ENCODE data around the gene DNTT. TPM values are rescaled to one million over a fixed set of nuclear protein-coding genes. Genes with fewer than 3 reads are reported as not detected.

Gene DNTT
- total and polyA plus RNA-seq, 2 of the 13 experiments (the other 11 are each of a cell fraction or from before 2014, with no cell fraction given) = not detected

DNA sequence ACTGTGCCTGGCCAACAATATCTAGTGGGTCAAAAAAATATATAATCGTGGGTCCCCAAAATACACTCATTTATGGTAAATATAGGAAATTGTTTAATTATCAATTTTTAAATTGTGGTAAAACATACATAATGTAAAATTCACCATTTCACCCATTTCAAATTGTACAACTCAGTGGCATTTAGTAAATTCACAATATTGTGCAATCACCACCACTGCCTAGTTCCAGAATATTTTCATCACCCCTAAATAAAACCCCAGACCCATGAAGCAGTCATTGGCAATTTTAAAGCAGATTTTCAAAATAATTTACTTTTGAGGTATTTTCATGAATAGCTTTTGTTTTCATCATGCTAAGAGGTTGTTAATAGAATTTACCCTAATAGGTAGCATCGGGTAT is 43.1 kb upstream of the DNTT start:
- ATAC-seq = no peak
- H3K4me1 ChIP-seq (ENCODE audit: insufficient read depth, low read length) = no peaks in the 10 kb centered on the region
- ChIA-PET CTCF (ENCODE audit: low intra/inter-chr PET ratio, low total read pairs) (no interaction called here), POLR2A (no interaction called here)
- peak; percentile 80 for TF ChIP-seq CEBPB (IDR thresholded peaks at IDR 0.05; ENCODE audit: borderline replicate concordance, low read depth, low read length)
- no peak for TF ChIP-seq ZFP36 (IDR thresholded peaks at IDR 0.05; ENCODE audit: borderline replicate concordance, low read depth, low read length, partially characterized antibody)
- no peak for TF ChIP-seq PTBP1 (IDR thresholded peaks at IDR 0.05; ENCODE audit: low read depth, low read length, poor library complexity, severe bottlenecking)
- TF ChIP-seq KLF15 (CRISPR knock-in tag; IDR thresholded peaks at IDR 0.05; ENCODE audit: borderline replicate concordance) = no peak
- TF ChIP-seq RFX3 (CRISPR knock-in tag; IDR thresholded peaks at IDR 0.05) = no peak
- no peak for TF ChIP-seq CENPX (CRISPR knock-in tag; IDR thresholded peaks at IDR 0.05)
- TF ChIP-seq, protein P1, sequence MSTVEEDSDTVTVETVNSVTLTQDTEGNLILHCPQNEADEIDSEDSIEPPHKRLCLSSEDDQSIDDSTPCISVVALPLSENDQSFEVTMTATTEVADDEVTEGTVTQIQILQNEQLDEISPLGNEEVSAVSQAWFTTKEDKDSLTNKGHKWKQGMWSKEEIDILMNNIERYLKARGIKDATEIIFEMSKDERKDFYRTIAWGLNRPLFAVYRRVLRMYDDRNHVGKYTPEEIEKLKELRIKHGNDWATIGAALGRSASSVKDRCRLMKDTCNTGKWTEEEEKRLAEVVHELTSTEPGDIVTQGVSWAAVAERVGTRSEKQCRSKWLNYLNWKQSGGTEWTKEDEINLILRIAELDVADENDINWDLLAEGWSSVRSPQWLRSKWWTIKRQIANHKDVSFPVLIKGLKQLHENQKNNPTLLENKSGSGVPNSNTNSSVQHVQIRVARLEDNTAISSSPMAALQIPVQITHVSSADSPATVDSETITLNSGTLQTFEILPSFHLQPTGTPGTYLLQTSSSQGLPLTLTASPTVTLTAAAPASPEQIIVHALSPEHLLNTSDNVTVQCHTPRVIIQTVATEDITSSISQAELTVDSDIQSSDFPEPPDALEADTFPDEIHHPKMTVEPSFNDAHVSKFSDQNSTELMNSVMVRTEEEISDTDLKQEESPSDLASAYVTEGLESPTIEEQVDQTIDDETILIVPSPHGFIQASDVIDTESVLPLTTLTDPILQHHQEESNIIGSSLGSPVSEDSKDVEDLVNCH (CRISPR knock-in tag; IDR thresholded peaks at IDR 0.05) = no peak
- TF ChIP-seq CEBPG (CRISPR knock-in tag; IDR thresholded peaks at IDR 0.05) = 0 out of 2 replicates have a peak, but pooled peaks have one; percentile 8
- no peak for FAIRE-seq
- no peaks in the 10 kb centered on the region for H3K79me2 ChIP-seq (ENCODE audit: insufficient read depth, low read length)
- BruUV-seq (replicated peaks) = no TSS peak
- H3K36me3 ChIP-seq (replicated peaks in 1 of 2; ENCODE audit: control insufficient read depth in 1 of 2, insufficient read depth in 2 of 2, low read length in 2 of 2) = no peaks in the 10 kb centered on the region
- 2% methylated on average over 2 of the region's 2 CpGs for WGBS (ENCODE audit: low lambda C conversion rate)
- DNase-seq (ENCODE audit: low spot score) = no peak
- intact Hi-C loops (cut with micrococcal nuclease; ENCODE audit: unreplicated experiment) = no loop called here
- no peaks in the 10 kb centered on the region for H3K9me3 ChIP-seq (ENCODE audit: low read length)
- H3K4me2 ChIP-seq (ENCODE audit: low read depth, low read length) = no peak overlapping the region
- in situ Hi-C loops (cut with HindIII; ENCODE audit: extremely low pct_ligation_motif_present, low pct_unique_long_range_greater_than_20kb) = no loop called here
- H3K9ac ChIP-seq (ENCODE audit: insufficient read depth, low read depth, low read length) = no peak overlapping the region
- H3K27me3 ChIP-seq (ENCODE audit: control insufficient read depth in 1 of 2, insufficient read depth in 2 of 2, low read length in 2 of 2) = peaks cover 0 to 21% of the 10 kb centered on the region in 2 experiments; a peak in 2 of 5 replicates
- H4K20me1 ChIP-seq (ENCODE audit: insufficient read depth, low read length) = 0 out of 2 replicates have a peak, but pooled peaks cover 2% of the 10 kb centered on the region
- no peak overlapping the region for H2AFZ ChIP-seq (ENCODE audit: low read length)
- no peak overlapping the region for H3K27ac ChIP-seq (ENCODE audit: extremely low read length, insufficient read depth, low read length)
- no peak overlapping the region for H3K4me3 ChIP-seq (replicated peaks in 1 of 3; ENCODE audit: insufficient read depth in 1 of 3, low read depth in 2 of 3, low read length in 3 of 3)
